Neuronal stem cell (in vitro differentiated cells): Measurements from ENCODE around the gene C19orf25.
A peak's percentile ranks its signal among the peaks of the same experiment; 100 is the strongest.

Source experiments
- DNase-seq: peaks from one replicate; pipeline ENCODE4 v3.0.0-alpha.2; 2013; ENCODE audit warnings: low spot score
- H2AFZ ChIP-seq: one replicate; pipeline ENCODE4 v1.6.1; 2013; ENCODE audit warnings: mild to moderate bottlenecking, low read length, inconsistent platforms
- H2AK5ac ChIP-seq: 2 replicates; pipeline ENCODE4 v1.6.1; 2013; ENCODE audit warnings: low read depth, mild to moderate bottlenecking, inconsistent platforms, low read length, moderate library complexity, mixed read lengths
- H2BK120ac ChIP-seq: 2 replicates; pipeline ENCODE4 v1.6.1; 2013; ENCODE audit warnings: low read depth, mild to moderate bottlenecking, inconsistent platforms, low read length, moderate library complexity, mixed read lengths
- H2BK12ac ChIP-seq: one replicate; pipeline ENCODE4 v1.6.1; 2013; ENCODE audit warnings: low read length, inconsistent platforms
- H2BK15ac ChIP-seq: 2 replicates; pipeline ENCODE4 v1.6.1; 2013; ENCODE audit warnings: mild to moderate bottlenecking, low read length, inconsistent platforms, mixed read lengths
- H2BK5ac ChIP-seq: one replicate; pipeline ENCODE4 v1.6.1; 2013; ENCODE audit warnings: inconsistent platforms, mild to moderate bottlenecking, low read length, moderate library complexity
- H3K14ac ChIP-seq: one replicate; pipeline ENCODE4 v1.6.1; 2013; ENCODE audit warnings: low read length, inconsistent platforms
- H3K18ac ChIP-seq: 2 replicates; pipeline ENCODE4 v1.6.1; 2013; ENCODE audit warnings: low read length, inconsistent platforms
- H3K23ac ChIP-seq: 2 replicates; pipeline ENCODE4 v1.6.1; 2013; ENCODE audit warnings: low read depth, mild to moderate bottlenecking, mixed read lengths, low read length, inconsistent platforms; ENCODE audit not compliant: poor library complexity
- H3K27ac ChIP-seq: replicated peaks from 3 replicates; pipeline ENCODE4 v1.5.1; 2013; ENCODE audit warnings: low read length, inconsistent platforms
- H3K27me3 ChIP-seq, 3 experiments: 2 replicates each; pipeline ENCODE4 v1.6.1; 2013; ENCODE audit warnings: low read length in 3 of 3, mild to moderate bottlenecking in 2 of 3, inconsistent platforms in 1 of 3, low read depth in 1 of 3, mixed read lengths in 1 of 3, moderate library complexity in 1 of 3; ENCODE audit not compliant: control insufficient read depth in 3 of 3, insufficient read depth in 3 of 3
- H3K36me3 ChIP-seq, 2 donors: replicated peaks in 1 of 2; 2 replicates each; pipeline ENCODE4 v1.6.1; 2013; ENCODE audit warnings: low read length in 2 of 2; ENCODE audit not compliant: control insufficient read depth in 2 of 2, insufficient read depth in 2 of 2
- H3K4ac ChIP-seq: 2 replicates; pipeline ENCODE4 v1.6.1; 2013; ENCODE audit warnings: inconsistent platforms, mild to moderate bottlenecking, low read length, moderate library complexity
- H3K4me1 ChIP-seq, 2 donors: 1 replicate in 1 of 2; 2 replicates in 1 of 2; pipeline ENCODE4 v1.6.1; 2013; ENCODE audit warnings: low read length in 2 of 2, low read depth in 1 of 2; ENCODE audit not compliant: control insufficient read depth in 2 of 2, insufficient read depth in 1 of 2
- H3K4me2 ChIP-seq: one replicate; pipeline ENCODE4 v1.6.1; 2013; ENCODE audit warnings: mild to moderate bottlenecking, low read length, inconsistent platforms; ENCODE audit not compliant: insufficient read depth, poor library complexity, severe bottlenecking
- H3K4me3 ChIP-seq, 2 donors: 2 replicates each; pipeline ENCODE4 v1.5.1; 2013; ENCODE audit warnings: low read length in 2 of 2, mild to moderate bottlenecking in 2 of 2, inconsistent platforms in 1 of 2, moderate library complexity in 1 of 2
- H3K79me1 ChIP-seq: one replicate; pipeline ENCODE4 v1.6.1; 2013; ENCODE audit warnings: low read depth, mild to moderate bottlenecking, inconsistent platforms, low read length, moderate library complexity
- H3K9ac ChIP-seq: one replicate; pipeline ENCODE4 v1.6.1; 2013; ENCODE audit warnings: mild to moderate bottlenecking, low read depth, low read length, inconsistent platforms; ENCODE audit not compliant: poor library complexity
- H3K9me3 ChIP-seq, 2 donors: replicated peaks in 1 of 2; 2 replicates each; pipeline versions ENCODE3 to v1.6.1; 2013; ENCODE audit warnings: low read length in 2 of 2, mild to moderate bottlenecking in 2 of 2, inconsistent platforms in 1 of 2, low read depth in 1 of 2, mixed read lengths in 1 of 2, moderate library complexity in 1 of 2; ENCODE audit not compliant: control insufficient read depth in 2 of 2, insufficient read depth in 1 of 2
- H4K8ac ChIP-seq: one replicate; pipeline ENCODE4 v1.6.1; 2013; ENCODE audit warnings: low read depth, mild to moderate bottlenecking, inconsistent platforms, low read length, moderate library complexity
- H4K91ac ChIP-seq: one replicate; pipeline ENCODE4 v1.6.1; 2013; ENCODE audit warnings: low read length, low read depth, mild to moderate bottlenecking, inconsistent platforms; ENCODE audit not compliant: poor library complexity
- WGBS, 2 donors: extraction: QIAGEN DNeasy Blood & Tissue Kit; methylation state at CpG; one replicate each; pipeline ENCODE4 v1.1.7; 2013; ENCODE audit warnings: missing lambda C conversion rate in 2 of 2, mixed read lengths in 1 of 2; ENCODE audit not compliant: insufficient read length in 2 of 2, insufficient replicate concordance in 1 of 2; ENCODE audit errors: extremely low coverage in 2 of 2; 5-methylcytosine and 5-hydroxymethylcytosine counted together

C19orf25 gene

DNA sequence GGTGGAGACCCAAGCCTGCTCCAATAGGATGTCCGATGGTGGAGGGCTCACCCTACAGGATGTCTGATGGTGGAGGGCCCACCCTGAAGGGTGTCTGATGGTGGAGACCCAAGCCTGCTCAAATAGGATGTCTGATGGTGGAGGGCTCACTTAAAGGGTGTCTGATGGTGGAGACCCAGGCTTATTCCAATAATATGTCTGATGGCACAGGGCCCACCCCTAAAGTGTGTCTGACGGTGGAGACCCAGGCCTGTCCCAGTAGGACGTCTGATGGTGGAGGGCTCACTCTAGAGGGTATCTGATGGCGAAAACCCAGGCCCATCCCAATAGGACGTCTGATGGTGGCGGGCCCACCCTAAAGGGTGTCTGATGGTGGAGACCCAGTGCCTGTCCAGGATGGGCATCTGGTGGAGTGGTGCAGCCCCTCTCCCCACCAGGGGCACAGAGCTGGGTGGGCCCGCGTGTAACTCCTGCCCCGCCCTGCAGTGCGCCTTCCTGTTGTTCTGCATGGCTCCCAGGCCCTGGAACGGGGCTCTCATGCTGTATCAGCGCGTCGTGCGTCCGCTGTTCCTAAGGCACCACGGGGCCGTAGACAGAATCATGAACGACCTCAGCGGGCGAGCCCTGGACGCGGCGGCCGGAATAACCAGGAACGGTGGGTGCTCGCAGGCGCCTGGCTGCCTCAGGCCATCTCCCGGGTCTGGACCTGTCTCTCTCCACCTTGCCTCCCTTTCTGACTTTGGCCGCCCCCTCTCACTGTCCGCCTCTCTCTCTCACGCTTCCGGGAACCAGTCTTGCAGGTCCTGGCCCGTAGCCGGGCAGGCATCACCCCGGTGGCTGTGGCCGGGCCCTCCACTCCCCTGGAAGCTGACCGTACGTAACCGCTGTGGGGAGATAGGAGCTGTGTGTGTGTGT is 17.0 kb upstream of the C19orf25 start:
- no peak overlapping the region for H3K9ac ChIP-seq
- no peak overlapping the region for H3K4me3 ChIP-seq
- H2AFZ ChIP-seq, result no peak overlapping the region
- H3K36me3 ChIP-seq, result no peaks in the 10 kb centered on the region
- no peak overlapping the region for H3K27ac ChIP-seq
- H3K4ac ChIP-seq, result no peak overlapping the region
- WGBS, 2 donors, result no CpG with 5 or more reads among the region's 40 CpGs
- peak overlapping the region; percentile 67 for H2BK15ac ChIP-seq
- no peak for DNase-seq
- H2AK5ac ChIP-seq, result peak overlapping the region; percentile 96
- H4K91ac ChIP-seq, result no peak overlapping the region
- no peak overlapping the region for H3K14ac ChIP-seq
- no peak overlapping the region for H2BK120ac ChIP-seq
- peaks cover 15% of the 10 kb centered on the region in 2 donors for H3K4me1 ChIP-seq
- H3K4me2 ChIP-seq, result no peak overlapping the region
- peak overlapping the region; percentile 29 for H3K23ac ChIP-seq
- H4K8ac ChIP-seq, result no peak overlapping the region
- H3K79me1 ChIP-seq, result no peaks in the 10 kb centered on the region
- peak overlapping the region; percentile 28 for H3K18ac ChIP-seq
- H3K9me3 ChIP-seq, result no peaks in the 10 kb centered on the region
- H2BK5ac ChIP-seq, result peak overlapping the region; percentile 44
- H3K27me3 ChIP-seq, result peaks cover 3 to 18% (median 14%) of the 10 kb centered on the region in 3 experiments
- no peak overlapping the region for H2BK12ac ChIP-seq

DNA sequence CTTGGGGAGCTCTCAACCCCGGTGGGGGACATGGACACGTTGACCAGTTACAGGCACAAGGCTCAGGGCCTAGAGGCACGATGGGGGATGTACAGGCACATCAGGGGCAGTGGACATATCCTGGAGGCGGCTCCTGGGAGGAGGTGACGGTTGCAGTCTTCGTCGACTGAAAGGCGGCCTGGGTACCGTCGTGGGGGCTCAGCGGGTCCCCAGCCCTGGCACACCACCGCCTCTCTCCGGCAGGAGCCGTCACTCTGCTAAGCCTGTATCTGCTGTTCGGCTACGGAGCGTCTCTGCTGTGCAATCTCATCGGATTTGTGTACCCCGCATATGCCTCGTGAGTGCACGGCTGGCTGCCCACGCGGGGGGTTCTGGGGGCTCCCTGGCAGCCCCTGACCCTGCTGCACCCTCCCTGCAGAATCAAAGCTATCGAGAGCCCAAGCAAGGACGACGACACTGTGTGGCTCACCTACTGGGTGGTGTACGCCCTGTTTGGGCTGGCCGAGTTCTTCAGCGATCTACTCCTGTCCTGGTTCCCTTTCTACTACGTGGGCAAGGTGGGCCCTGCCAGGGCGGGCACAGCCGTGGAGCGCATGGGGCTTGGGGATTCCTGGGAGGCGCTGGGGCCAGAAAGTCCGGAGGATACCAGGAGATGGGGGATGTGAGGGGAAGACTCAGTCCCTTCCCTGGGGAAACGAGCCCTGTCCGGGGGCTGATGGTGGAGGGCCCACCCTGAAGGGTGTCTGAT is 16.2 kb upstream of the C19orf25 start:
- peaks cover 3 to 18% (median 14%) of the 10 kb centered on the region in 3 experiments for H3K27me3 ChIP-seq
- peak overlapping the region; percentile 94 for H2BK12ac ChIP-seq
- no peak overlapping the region for H4K91ac ChIP-seq
- no CpG with 5 or more reads among the region's 37 CpGs for WGBS, 2 donors
- H3K4ac ChIP-seq, result no peak overlapping the region
- no peak overlapping the region for H3K4me2 ChIP-seq
- no peak overlapping the region for H2AFZ ChIP-seq
- H2AK5ac ChIP-seq, result peak overlapping the region; percentile 68
- peak overlapping the region; percentile 66 for H2BK5ac ChIP-seq
- no peak overlapping the region for H3K4me3 ChIP-seq
- H3K36me3 ChIP-seq, result no peaks in the 10 kb centered on the region
- no peak overlapping the region for H4K8ac ChIP-seq
- peaks cover 15% of the 10 kb centered on the region in 2 donors for H3K4me1 ChIP-seq
- no peak overlapping the region for H3K27ac ChIP-seq
- H2BK120ac ChIP-seq, result no peak overlapping the region
- peak overlapping the region; percentile 44 for H3K9ac ChIP-seq
- H3K14ac ChIP-seq, result peak overlapping the region; percentile 38
- DNase-seq, result no peak
- H3K79me1 ChIP-seq, result no peaks in the 10 kb centered on the region
- peak overlapping the region; percentile 71 for H2BK15ac ChIP-seq
- H3K23ac ChIP-seq, result peak overlapping the region; percentile 31
- H3K18ac ChIP-seq, result peak overlapping the region; percentile 64
- no peaks in the 10 kb centered on the region for H3K9me3 ChIP-seq

DNA sequence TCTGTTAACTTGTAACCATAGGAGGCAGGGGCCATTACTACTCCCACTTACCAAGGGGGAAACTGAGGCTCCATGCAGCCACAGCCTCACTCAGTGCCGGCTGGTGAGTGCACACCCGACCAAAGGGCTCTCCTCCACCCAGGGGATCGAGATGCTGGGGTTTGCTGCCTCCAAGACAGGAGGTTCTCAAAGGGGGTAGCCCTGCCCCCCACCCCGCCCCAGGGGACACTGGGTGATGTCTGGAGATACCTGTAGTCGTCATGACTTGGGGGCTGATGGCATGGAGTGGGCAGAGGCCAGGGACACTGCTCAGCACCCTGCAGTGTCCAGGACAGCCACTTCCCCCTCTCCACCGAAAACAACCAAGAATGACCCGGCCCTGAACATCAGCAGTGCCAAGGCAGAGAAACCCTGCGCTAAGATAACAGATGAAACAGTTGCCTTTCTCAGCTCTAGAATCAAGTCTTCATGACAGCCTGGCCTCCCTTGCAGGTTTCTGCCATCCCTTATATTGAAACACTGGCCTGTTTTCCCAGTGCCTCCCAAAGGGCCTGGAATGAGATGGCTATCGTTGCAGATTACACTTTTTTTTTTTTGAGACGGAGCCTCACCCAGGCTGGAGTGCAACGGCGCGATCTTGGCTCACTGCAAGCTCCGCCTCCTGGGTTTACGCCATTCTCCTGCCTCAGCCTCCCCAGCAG is 15.2 kb upstream of the C19orf25 start:
- H3K23ac ChIP-seq, result no peak overlapping the region
- no peaks in the 10 kb centered on the region for H3K79me1 ChIP-seq
- H3K9ac ChIP-seq, result no peak overlapping the region
- no peak overlapping the region for H3K4me2 ChIP-seq
- H3K4ac ChIP-seq, result peak overlapping the region; percentile 37
- no peak for DNase-seq
- no peaks in the 10 kb centered on the region for H3K36me3 ChIP-seq
- peaks cover 20 to 23% of the 10 kb centered on the region in 2 donors for H3K4me1 ChIP-seq
- H3K9me3 ChIP-seq, result no peaks in the 10 kb centered on the region
- H2BK15ac ChIP-seq, result peak overlapping the region; percentile 55
- no peak overlapping the region for H3K14ac ChIP-seq
- H3K27ac ChIP-seq, result no peak overlapping the region
- H2BK5ac ChIP-seq, result no peak overlapping the region
- H4K8ac ChIP-seq, result no peak overlapping the region
- H2AFZ ChIP-seq, result no peak overlapping the region
- WGBS, 2 donors, result no CpG with 5 or more reads among the region's 15 CpGs
- no peak overlapping the region for H2BK12ac ChIP-seq
- no peak overlapping the region for H2BK120ac ChIP-seq
- H3K18ac ChIP-seq, result no peak overlapping the region
- peaks cover 3 to 18% (median 14%) of the 10 kb centered on the region in 3 experiments for H3K27me3 ChIP-seq
- H3K4me3 ChIP-seq, result no peak overlapping the region
- H2AK5ac ChIP-seq, result no peak overlapping the region
- H4K91ac ChIP-seq, result no peak overlapping the region
